DMS153 treated with DMSO at 0.1 percent for 48 hours (cell line): ENCODE measurements around the gene CAPN3.

Experiments used
- DNase-seq: peaks from one replicate; lab custom pipeline; 2025; ENCODE audit not compliant: unreplicated experiment; lab: John Stamatoyannopoulos, UW

CAPN3 gene

DNA sequence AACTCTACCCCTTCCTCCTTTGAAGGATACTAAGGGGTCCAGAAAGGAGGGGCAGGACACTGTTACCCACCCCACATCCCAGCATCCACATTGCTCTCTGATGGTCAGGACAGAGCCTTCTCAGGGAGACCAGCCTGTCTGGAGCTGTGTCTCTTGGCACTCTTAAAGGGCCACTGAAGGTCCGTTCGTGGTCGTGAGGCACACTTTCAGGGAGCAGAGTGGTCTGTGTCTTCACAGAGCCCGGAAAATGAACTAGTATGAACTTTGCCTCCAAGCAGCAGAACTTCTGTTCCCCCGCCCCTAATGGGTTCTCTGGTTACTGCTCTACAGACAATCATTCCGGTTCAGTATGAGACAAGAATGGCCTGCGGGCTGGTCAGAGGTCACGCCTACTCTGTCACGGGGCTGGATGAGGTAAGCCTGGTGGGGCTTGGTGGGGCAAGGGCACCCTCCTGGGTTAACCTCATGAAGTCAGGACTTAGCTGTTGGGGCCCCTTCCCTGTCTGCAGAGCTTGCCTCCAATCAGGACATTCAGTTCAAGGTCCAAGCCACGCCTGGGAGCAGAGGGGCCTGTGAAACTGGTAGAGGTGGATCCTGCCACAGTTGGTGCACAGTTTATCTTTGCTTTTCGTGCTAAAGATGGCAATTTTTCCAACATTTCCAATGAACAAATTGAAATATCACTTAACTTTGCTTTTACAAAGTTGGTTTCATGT lies 33.2 kb downstream of the CAPN3 start:
- no peak for DNase-seq

GRCh38 chr15:42394106-42394505 lies 34.8 kb downstream of the CAPN3 start:
- DNase-seq, result no peak

DNA sequence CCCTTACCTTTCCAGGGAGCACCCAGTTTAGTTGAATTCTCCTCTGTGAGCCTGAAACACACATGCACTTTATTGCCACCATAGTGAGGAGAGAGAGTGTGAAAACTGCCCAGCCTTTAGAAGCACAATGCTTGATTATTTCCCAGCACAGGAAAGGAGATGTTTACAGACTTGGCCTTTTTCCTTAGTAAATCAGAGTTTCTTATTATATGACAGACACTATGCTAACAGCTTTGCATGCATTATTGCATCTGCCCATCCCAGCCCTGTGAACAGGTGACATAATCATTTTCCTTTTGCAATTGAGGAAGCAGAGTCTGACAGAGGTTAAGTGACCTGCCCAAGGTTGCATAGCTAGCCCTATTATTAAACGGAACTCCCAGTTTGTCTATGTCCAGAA lies 36.5 kb downstream of the CAPN3 start:
- no peak for DNase-seq

DNA sequence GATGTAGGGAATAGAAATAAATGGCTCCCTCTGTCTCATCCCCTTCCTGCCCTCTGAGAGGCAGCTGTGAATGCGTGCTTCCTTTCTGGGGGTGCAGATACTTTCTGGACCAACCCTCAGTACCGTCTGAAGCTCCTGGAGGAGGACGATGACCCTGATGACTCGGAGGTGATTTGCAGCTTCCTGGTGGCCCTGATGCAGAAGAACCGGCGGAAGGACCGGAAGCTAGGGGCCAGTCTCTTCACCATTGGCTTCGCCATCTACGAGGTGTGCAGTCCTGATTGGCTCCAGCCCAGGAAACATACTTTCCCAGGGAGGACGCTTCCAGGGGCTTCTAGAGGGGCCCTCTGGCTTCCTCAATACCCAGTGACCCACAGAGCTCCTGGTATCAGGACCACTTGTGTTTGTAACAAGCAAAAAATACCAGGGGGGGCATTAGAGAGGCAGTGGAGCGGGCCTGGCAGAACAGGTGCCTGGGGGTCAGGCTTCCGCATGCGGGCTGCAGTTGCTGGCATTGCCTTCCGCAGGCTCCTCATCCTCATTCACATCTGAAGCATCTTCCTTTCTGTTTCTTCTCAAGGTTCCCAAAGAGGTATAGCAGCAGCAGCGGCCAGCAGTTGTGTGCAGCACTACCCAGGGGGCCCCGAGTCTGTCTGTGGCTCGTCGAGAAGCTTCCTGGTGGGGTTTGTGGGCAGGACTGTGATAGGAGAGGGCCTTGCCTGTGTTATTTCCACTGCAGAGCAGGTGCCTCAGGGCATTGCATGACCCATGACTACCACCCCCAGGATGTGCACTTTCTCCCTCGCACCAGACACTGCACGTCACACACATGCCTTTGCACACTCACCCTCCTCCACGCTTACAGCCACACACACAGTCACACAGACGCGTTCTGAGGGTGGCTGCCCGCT lies 42.5 kb downstream of the CAPN3 start:
- no peak for DNase-seq

GRCh38 chr15:42402455-42403205 lies 43.3 kb downstream of the CAPN3 start:
- DNase-seq, result no peak

- no peak for DNase-seq
Measured at GRCh38 chr15:42403389-42403788, 44.1 kb downstream of the CAPN3 start.

DNA sequence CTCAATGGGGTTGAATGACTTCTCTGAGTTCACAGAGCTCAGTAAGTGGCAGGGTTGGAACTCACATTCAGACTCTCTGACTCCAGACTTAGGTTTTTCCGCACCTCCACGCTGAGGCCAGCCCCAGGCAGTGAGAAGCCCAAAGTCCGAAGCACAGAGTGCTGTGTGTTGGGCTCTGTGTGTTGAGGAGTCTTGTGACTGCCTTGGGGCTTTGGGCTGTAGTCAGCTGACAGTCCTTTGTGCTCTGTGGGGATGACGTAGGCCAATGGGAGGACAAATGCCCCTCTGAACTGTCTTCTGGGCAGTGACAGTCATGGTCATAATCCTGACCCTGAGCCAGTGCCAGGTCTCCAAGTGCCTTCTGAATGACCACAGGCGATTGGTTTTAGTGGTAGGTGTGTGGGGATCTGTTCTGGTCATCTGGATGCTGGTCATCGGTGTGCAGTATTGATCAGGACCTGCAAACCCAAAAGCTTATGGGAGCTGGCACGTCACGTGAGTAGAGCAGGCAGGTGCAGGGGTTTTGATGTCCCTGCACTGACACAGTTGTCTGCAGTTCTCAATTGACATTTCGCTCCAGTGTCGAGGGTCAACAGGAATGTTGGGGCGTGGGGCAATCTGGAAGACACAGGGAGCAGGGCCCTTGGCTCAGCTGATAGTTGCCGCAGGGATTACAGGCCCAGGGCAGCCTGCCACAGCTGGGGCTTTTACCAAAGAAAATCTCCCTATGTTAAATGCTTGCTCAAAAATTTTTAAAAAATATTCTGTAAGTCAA lies 45.3 kb downstream of the CAPN3 start:
- DNase-seq, result no peak

- no peak for DNase-seq
Measured at GRCh38 chr15:42405863-42406482, 46.7 kb downstream of the CAPN3 start.

DNA sequence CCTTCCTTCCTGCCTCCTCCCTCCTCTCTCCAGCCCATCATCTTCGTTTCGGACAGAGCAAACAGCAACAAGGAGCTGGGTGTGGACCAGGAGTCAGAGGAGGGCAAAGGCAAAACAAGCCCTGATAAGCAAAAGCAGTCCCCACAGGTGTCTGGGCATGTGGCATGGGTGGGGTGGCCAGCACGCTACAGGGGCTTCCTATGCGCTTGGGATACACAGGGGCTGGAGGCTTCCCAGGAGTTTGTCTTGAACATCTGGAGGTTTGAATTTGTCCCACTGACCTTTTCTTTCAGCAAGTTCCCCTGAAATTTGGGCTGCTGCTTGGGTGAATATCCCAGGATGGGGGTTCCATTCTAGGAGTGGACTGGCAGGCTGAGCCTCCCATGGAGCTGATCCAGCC lies 48.9 kb downstream of the CAPN3 start:
- DNase-seq, result no peak

- no peak for DNase-seq
Measured at GRCh38 chr15:42409011-42409410, 49.7 kb downstream of the CAPN3 start.

- DNase-seq, result no peak
Measured at GRCh38 chr15:42411884-42412283, 52.6 kb downstream of the CAPN3 start.

- DNase-seq, result no peak
Measured at GRCh38 chr15:42413920-42414319, 54.6 kb downstream of the CAPN3 start.

- no peak for DNase-seq
Measured at GRCh38 chr15:42419369-42419768, 60.1 kb downstream of the CAPN3 start.

DNA sequence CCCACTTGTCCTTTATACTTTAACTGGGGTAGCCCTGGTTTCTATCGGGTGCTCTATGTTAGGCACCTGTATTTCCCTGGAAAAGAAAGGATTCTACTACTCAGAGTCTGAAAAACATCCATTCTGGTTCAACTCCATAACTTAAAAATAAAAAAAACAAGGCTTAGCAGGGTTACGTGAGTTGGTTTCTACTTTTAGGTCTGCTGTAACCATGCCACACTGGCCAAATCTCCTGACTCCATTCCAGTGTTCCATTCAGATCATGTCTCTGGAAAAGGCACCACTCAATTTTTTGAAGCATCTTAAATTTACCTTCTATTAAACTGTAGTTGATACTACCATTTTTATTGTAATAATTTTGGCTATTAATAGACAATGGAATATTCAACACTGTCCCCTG lies 62.1 kb downstream of the CAPN3 start:
- DNase-seq, result no peak

DNA sequence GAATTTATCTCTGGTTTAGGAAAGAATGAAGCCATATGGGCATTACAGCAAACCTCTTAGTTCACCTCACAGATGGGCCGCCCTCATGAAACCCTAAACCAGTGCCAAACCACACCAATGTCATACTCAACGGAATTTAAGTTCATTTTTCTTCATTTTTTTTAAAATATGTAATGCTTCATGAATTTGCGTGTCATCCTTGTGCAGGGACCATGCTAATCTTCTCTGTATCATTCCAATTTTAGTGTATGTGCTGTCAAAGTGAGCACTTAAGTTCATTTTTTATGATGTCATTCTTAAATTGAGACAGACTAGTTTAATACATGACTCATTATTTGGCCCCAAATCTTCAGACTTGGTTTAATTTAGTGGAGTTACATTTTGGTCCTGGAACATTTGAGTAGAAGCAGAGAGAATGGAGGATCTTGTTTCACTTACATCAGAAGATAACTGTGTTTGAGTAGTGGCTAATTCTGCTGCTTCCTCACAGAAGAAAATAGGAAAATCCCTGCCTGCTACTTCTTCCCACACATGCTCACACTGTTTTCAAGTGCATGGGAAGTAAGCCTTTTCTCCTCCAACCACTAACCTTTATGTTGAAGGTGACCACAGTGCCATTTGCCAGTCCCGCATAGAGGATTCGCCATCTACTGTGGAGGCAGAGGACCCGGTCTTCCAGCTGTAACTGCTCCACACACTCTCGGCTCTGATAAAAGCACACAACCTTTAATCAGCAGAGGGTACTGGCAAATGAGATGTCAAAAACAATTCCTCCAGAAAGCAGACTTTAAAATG lies 68.3 kb downstream of the CAPN3 start:
- DNase-seq, result no peak

- no peak for DNase-seq
Measured at GRCh38 chr15:42444415-42445063, 85.2 kb downstream of the CAPN3 start.

DNA sequence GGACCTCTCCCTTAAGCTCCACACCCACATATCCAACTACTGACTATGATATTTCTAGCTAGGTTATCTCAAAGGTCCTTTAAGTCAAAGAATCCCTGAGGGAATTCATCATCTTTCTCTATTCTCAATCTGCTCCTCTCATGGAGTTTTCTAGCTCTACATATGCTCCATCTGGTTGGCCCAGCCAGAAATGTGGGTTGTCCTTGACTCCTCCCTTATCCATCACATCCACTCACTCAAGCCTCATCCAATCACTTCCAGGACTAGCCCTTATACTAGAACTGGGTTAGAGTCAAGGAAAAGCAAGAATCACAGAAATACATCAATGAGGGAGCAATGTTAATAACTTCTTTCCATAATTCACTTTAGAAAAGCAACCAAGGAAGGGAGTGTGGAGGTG lies 86.2 kb downstream of the CAPN3 start:
- DNase-seq, result no peak

- no peak for DNase-seq
Measured at GRCh38 chr15:42447599-42447998, 88.3 kb downstream of the CAPN3 start.

DNA sequence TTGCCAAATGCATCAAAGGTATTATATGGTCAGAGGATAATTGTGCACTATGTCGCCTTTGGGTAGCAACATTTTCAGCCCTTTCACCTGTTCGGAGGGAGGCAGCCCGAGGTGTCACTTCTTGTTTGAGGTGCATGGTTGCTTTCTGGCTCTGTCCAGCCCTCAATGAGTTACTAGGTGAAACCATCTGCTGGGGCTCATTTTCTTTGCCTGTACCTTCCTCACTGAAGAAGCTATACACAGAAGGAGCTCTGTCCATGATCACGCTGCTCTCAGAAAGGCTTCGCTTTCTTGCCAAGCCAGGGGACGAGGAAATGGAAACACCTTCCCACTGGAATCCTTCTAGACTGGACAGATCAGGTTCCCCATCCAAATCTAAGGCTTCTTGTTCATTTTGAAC lies 89.0 kb downstream of the CAPN3 start:
- DNase-seq, result no peak
